Keratinocyte (primary cell): ENCODE measurements around the gene NCKIPSD. TPM values are rescaled to one million over a fixed set of nuclear protein-coding genes. Genes with fewer than 3 reads are reported as not detected.

Source experiments
- DNase-seq: peaks from one replicate; pipeline ENCODE4 v3.0.0-alpha.2; 2011; ENCODE audit warnings: low read depth, missing footprints, low spot score
- FAIRE-seq: peaks from 2 replicates; lab custom pipeline; 2011; peaks lifted over from hg19 to GRCh38; lab: Jason Lieb, UNC
- H2AFZ ChIP-seq: 2 replicates; pipeline ENCODE4 v1.6.0; 2012; ENCODE audit warnings: low read length, control low read depth, inconsistent platforms; ENCODE audit not compliant: control insufficient read depth
- H3K27ac ChIP-seq: 2 replicates; pipeline ENCODE4 v1.5.1; 2011; ENCODE audit warnings: low read length; ENCODE audit not compliant: control insufficient read depth, insufficient read depth
- H3K27me3 ChIP-seq: 3 replicates; pipeline ENCODE4 v1.6.0; 2011; ENCODE audit warnings: low read length; ENCODE audit not compliant: control insufficient read depth, insufficient read depth; ENCODE audit errors: extremely low read depth
- H3K36me3 ChIP-seq, 2 experiments: 2 replicates in 1 of 2; 3 replicates in 1 of 2; pipeline ENCODE4 v1.5.1; 2011; ENCODE audit warnings: low read length in 2 of 2, mild to moderate bottlenecking in 1 of 2; ENCODE audit not compliant: control insufficient read depth in 2 of 2, insufficient read depth in 2 of 2; ENCODE audit errors: extremely low read depth in 1 of 2
- H3K4me1 ChIP-seq: 3 replicates; pipeline ENCODE4 v1.5.1; 2011; ENCODE audit warnings: low read length; ENCODE audit not compliant: control insufficient read depth, insufficient read depth; ENCODE audit errors: extremely low read depth
- H3K4me2 ChIP-seq: 3 replicates; pipeline ENCODE4 v1.6.0; 2011; ENCODE audit warnings: low read depth, low read length; ENCODE audit not compliant: control insufficient read depth, insufficient read depth; ENCODE audit errors: extremely low read depth
- H3K4me3 ChIP-seq, 3 experiments: fragments of 200-600 bp in 1 of 3; sonication (generic) in 1 of 3; 2 replicates in 2 of 3; 3 replicates in 1 of 3; pipeline ENCODE4 v1.5.1; 2011 to 2016; ENCODE audit warnings: low read length in 3 of 3, mild to moderate bottlenecking in 3 of 3, control low read depth in 2 of 3, inconsistent platforms in 1 of 3, low read depth in 1 of 3, mixed read lengths in 1 of 3, mixed run types in 1 of 3, moderate library complexity in 1 of 3; ENCODE audit not compliant: control insufficient read depth in 2 of 3, insufficient read depth in 2 of 3; ENCODE audit errors: extremely low read depth in 1 of 3
- H3K79me2 ChIP-seq: 2 replicates; pipeline ENCODE4 v1.6.0; 2012; ENCODE audit warnings: low read length; ENCODE audit not compliant: control insufficient read depth, insufficient read depth
- H3K9ac ChIP-seq: 3 replicates; pipeline ENCODE4 v1.6.0; 2011; ENCODE audit warnings: low read length; ENCODE audit not compliant: control insufficient read depth, insufficient read depth; ENCODE audit errors: extremely low read depth
- H3K9me1 ChIP-seq: 3 replicates; pipeline ENCODE4 v1.6.0; 2011; ENCODE audit warnings: low read length; ENCODE audit not compliant: control insufficient read depth, insufficient read depth; ENCODE audit errors: extremely low read depth
- H3K9me3 ChIP-seq: 2 replicates; pipeline ENCODE4 v1.5.1; 2012; ENCODE audit warnings: low read depth, low read length; ENCODE audit not compliant: control insufficient read depth
- H4K20me1 ChIP-seq: 3 replicates; pipeline ENCODE4 v1.6.0; 2011; ENCODE audit warnings: low read length; ENCODE audit not compliant: control insufficient read depth, insufficient read depth; ENCODE audit errors: extremely low read depth
- EZH2 ChIP-seq: IDR thresholded peaks from one replicate; pipeline ENCODE4 v1.6.1; 2012; ENCODE audit warnings: inconsistent platforms, mild to moderate bottlenecking, low read length, moderate library complexity
- dilution Hi-C: fragments of 300-500 bp; cut with MboI; formaldehyde crosslinking; loops from one replicate; pipeline ENCODE4 v1.7.0; 2020; ENCODE audit warnings: low sequenced_read_pairs; ENCODE audit not compliant: extremely low pct_ligation_motif_present
- polyA plus RNA-seq, 5 experiments: library from polyadenylated mRNA; depleted of rRNA in 3 of 5; stranded (reverse) in 3 of 5; stranded (forward) in 1 of 5; unstranded in 1 of 5; fragments of >200 nt; gene quantifications; 1 replicate in 1 of 5; 2 replicates in 3 of 5; 3 replicates in 1 of 5; pipeline versions ENCODE4 v1.2.1 to v1.2.3, GENCODE V29; 2011 to 2012; ENCODE audit warnings: missing spikeins in 2 of 5, low read depth in 1 of 5, low replicate concordance in 1 of 5
- small RNA-seq, 3 experiments: library from RNA; depleted of rRNA; stranded (forward); fragments of <200 nt; gene quantifications; one replicate each; pipeline ENCODE3, GENCODE V24; 2012; ENCODE audit warnings: low read depth in 3 of 3, low replicate concordance in 1 of 3; ENCODE audit not compliant: insufficient read length in 3 of 3
- TF ChIP-seq, protein P1 (sequence below), 3 experiments: IDR thresholded peaks in 1 of 3; conservative IDR thresholded peaks in 1 of 3; optimal IDR thresholded peaks in 1 of 3; 2 replicates in 2 of 3; 3 replicates in 1 of 3; pipeline versions ENCODE3 to v1.5.1; 2011; ENCODE audit warnings: low read length in 3 of 3, mild to moderate bottlenecking in 3 of 3, moderate library complexity in 2 of 3, control low read depth in 1 of 3, inconsistent platforms in 1 of 3; ENCODE audit not compliant: insufficient read depth in 2 of 3; ENCODE audit errors: extremely low read depth in 1 of 3

Gene NCKIPSD
- polyA plus RNA-seq, 1 donor (not counting 4 experiments of a cell fraction or from before 2014, with no cell fraction given): 9.8 TPM

GRCh38 chr3:48624767-48625166 lies 60.9 kb downstream of the NCKIPSD start:
- Histone ChIP-seq H2AFZ (no peak overlapping the region), H3K9ac (no peak overlapping the region), H3K9me1 (no peaks in the 10 kb centered on the region), H3K4me2 (no peak overlapping the region), H3K4me1 (no peaks in the 10 kb centered on the region), H3K27ac (no peak overlapping the region), H3K27me3 (no peaks in the 10 kb centered on the region), H3K36me3 (peaks cover 27 to 32% of the 10 kb centered on the region in 2 experiments), H3K79me2 (no peaks in the 10 kb centered on the region), H3K9me3 (no peaks in the 10 kb centered on the region), H3K4me3 (no peak overlapping the region), H4K20me1 (no peaks in the 10 kb centered on the region)
- no peak for DNase-seq
- FAIRE-seq: no peak
- TF ChIP-seq EZH2: no peak
- TF ChIP-seq, protein P1, sequence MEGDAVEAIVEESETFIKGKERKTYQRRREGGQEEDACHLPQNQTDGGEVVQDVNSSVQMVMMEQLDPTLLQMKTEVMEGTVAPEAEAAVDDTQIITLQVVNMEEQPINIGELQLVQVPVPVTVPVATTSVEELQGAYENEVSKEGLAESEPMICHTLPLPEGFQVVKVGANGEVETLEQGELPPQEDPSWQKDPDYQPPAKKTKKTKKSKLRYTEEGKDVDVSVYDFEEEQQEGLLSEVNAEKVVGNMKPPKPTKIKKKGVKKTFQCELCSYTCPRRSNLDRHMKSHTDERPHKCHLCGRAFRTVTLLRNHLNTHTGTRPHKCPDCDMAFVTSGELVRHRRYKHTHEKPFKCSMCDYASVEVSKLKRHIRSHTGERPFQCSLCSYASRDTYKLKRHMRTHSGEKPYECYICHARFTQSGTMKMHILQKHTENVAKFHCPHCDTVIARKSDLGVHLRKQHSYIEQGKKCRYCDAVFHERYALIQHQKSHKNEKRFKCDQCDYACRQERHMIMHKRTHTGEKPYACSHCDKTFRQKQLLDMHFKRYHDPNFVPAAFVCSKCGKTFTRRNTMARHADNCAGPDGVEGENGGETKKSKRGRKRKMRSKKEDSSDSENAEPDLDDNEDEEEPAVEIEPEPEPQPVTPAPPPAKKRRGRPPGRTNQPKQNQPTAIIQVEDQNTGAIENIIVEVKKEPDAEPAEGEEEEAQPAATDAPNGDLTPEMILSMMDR (optimal IDR thresholded peaks at IDR 0.05 in 1 of 3, IDR thresholded peaks at IDR 0.05 in 1 of 3, conservative IDR thresholded peaks at IDR 0.05 in 1 of 3; ENCODE audit: extremely low read depth in 1 of 3, insufficient read depth in 2 of 3, low read length in 3 of 3): no peak
- dilution Hi-C loops: no loop called here

DNA sequence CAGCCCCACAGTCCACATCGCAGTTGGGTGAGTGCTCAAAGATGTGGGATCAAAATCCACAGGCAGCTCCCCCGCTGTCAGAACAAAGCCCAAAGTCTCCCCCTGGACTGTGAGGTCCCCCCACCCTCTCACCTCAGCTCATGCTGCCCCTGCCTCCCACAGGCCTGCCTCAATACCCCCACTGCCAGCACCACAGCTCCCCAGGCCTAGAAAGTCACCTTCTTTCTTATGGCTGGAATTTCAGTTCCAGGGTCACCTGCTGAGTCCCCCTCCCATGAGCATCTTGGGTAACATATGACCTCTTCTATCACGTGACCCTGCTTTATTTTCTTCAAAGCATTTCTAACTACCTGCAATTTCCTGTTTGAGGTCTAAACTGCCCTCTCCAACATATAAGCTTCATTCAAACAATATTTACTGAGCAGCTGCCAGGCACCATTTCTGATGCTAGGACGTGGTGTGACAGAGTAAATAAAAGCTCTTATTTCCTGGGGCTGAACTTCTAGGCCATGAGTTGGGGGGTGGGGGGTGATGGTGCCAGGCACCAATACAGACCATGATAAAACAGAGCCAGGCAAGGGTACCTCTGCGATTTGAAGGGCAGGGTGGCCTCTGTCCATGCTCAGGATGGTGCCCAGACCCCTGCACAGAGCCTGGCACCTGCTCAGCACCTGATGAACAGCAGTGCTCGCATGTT lies 61.7 kb downstream of the NCKIPSD start:
- no peaks in the 10 kb centered on the region for H3K4me1 ChIP-seq
- H2AFZ ChIP-seq: no peak overlapping the region
- peaks cover 24 to 26% of the 10 kb centered on the region in 2 experiments for H3K36me3 ChIP-seq
- TF ChIP-seq EZH2: no peak
- TF ChIP-seq, protein P1 (optimal IDR thresholded peaks at IDR 0.05 in 1 of 3, IDR thresholded peaks at IDR 0.05 in 1 of 3, conservative IDR thresholded peaks at IDR 0.05 in 1 of 3; ENCODE audit: extremely low read depth in 1 of 3, insufficient read depth in 2 of 3, low read length in 3 of 3): no peak
- DNase-seq: no peak
- no peaks in the 10 kb centered on the region for H3K27me3 ChIP-seq
- no peak for FAIRE-seq
- H3K4me3 ChIP-seq: no peak overlapping the region
- H3K9me3 ChIP-seq: no peaks in the 10 kb centered on the region
- H3K9ac ChIP-seq: no peak overlapping the region
- no peak overlapping the region for H3K27ac ChIP-seq
- dilution Hi-C loops: no loop called here
- no peaks in the 10 kb centered on the region for H4K20me1 ChIP-seq
- no peaks in the 10 kb centered on the region for H3K9me1 ChIP-seq
- no peak overlapping the region for H3K4me2 ChIP-seq
- no peaks in the 10 kb centered on the region for H3K79me2 ChIP-seq

Small RNA genes within 50 kb of the gene (small RNA-seq; reads per million reads assigned to genes)
- 0 reads per million in 3 experiments for gene AC141002.1

Other genes with a start within 250 kb of the NCKIPSD start
- 27.9 to 28.8 TPM (median 28.4 TPM) in 3 replicates for gene CCDC51, start 245.8 kb downstream of the NCKIPSD start, polyA plus RNA-seq
- 190 to 418 TPM (median 306 TPM) in 3 replicates for gene TMA7, start 245.7 kb downstream of the NCKIPSD start, polyA plus RNA-seq
- 8.6 to 9.7 TPM (median 9.1 TPM) in 3 replicates for gene ATRIP, start 239.2 kb downstream of the NCKIPSD start, polyA plus RNA-seq
- 94.4 to 159 TPM (median 95.5 TPM) in 3 replicates for gene SHISA5, start 181.7 kb downstream of the NCKIPSD start, polyA plus RNA-seq
- gene PFKFB4, start 129.1 kb downstream of the NCKIPSD start, polyA plus RNA-seq: 15.1 to 22.0 TPM (median 16.2 TPM) in 3 replicates
- 5.7 to 10.0 TPM (median 6.3 TPM) in 3 replicates for gene UCN2, start 122.1 kb downstream of the NCKIPSD start, polyA plus RNA-seq
- 59.4 to 91.3 TPM (median 74.4 TPM) in 3 replicates for gene COL7A1, start 90.6 kb downstream of the NCKIPSD start, polyA plus RNA-seq
- 417 to 473 TPM (median 440 TPM) in 3 replicates for gene UQCRC1, start 76.3 kb downstream of the NCKIPSD start, polyA plus RNA-seq
- gene TMEM89, start 64.1 kb downstream of the NCKIPSD start, polyA plus RNA-seq: not detected in 3 replicates
- gene SLC26A6, start 50.5 kb downstream of the NCKIPSD start, polyA plus RNA-seq: 24.9 to 35.7 TPM (median 34.5 TPM) in 3 replicates
- 0.25 to 0.53 TPM (median 0.31 TPM) in 3 replicates for gene CELSR3, start 23.0 kb downstream of the NCKIPSD start, polyA plus RNA-seq
- 94.3 to 124 TPM (median 110 TPM) in 3 replicates for gene IP6K2, start 31.3 kb upstream of the NCKIPSD start, polyA plus RNA-seq
- gene PRKAR2A, start 162.0 kb upstream of the NCKIPSD start, polyA plus RNA-seq: 18.6 to 23.6 TPM (median 23.2 TPM) in 3 replicates
- 22.4 to 27.4 TPM (median 22.6 TPM) in 3 replicates for gene SLC25A20, start 213.0 kb upstream of the NCKIPSD start, polyA plus RNA-seq
- 58.1 to 71.5 TPM (median 66.7 TPM) in 3 replicates for gene ARIH2, start 232.9 kb upstream of the NCKIPSD start, polyA plus RNA-seq